HG02840 (cell line): ENCODE results near the gene LYRM9.
"Not testable (repeated sequence)": the region's sequence is repeated elsewhere in the genome, so short reads cannot be mapped to it uniquely, and the experiment has no call there.

Source experiments
- ATAC-seq: cut with Tn5 transposase; IDR thresholded peaks from one replicate; pipeline ENCODE4 v1.9.1; 2021; ENCODE audit warnings: mild to moderate bottlenecking, moderate library complexity, moderate number of reproducible peaks; ENCODE audit not compliant: unreplicated experiment, low FRiP score

The LYRM9 gene

DNA sequence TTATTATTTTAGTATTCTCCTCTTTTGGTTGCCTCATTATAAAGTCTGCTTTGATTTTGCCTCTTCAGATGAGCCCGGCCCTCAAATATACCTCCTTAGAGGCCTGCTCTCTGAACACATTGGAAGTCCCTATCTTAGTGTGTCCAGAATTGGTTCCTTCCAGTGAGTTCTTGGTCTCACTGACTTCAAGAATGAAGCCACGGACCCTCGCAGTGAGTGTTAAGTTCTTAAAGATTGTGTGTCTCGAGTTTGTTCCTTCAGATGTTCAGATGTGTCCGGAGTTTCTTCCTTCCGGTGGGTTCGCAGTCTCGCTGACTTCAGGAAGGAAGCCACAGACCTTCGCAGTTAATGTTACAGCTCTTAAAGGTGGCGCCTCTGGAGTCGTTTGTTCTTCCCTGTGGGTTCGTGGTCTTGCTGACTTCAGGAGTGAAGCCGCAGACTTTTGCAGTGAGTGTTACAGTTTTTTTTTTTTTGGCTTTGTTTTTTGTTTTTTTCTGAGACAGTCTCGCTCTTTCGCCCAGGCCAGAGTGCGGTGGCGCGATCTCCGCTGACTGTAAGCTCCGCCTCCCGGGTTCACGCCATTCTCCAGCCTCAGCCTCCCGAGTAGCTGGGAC lies 47.0 kb downstream of the LYRM9 start:
- ATAC-seq = no peak

- no peak for ATAC-seq
These were observed 47.7 kb downstream of the LYRM9 start for GRCh38 chr17:27845264-27846041.

DNA sequence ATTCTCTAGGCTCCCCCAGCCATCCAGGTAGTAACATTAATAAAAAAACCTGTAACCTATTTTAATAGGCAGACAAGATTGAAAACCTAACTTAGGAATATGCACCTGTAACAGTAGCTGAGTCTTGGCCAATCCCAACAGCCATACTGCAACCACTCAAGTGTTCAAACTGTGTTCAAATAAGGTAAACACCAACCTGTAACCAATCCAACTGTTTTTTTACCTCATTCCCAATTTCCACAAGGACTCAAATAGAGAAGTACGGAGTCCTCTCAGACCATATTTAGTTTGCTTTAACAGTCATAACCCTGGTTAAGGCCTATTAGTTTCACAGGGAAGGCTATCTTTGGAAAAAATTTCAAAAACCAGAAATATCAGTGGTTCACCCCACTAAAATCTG lies 52.5 kb downstream of the LYRM9 start:
- no peak for ATAC-seq

DNA sequence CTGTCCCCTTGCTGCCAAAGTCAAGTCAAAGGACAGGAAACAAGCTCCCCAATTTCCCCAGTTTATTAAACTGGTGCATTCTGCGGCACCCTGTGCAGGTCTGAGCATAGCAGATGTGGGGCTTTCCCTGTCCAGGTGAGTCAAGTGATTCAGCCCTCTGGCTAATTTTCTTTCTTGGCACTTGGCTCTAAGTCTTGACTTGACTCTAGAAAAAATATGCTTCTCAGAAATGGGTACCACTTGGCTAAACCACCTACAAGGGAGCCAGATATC lies 52.8 kb downstream of the LYRM9 start:
- not testable (repeated sequence) for ATAC-seq

GRCh38 chr17:27839571-27840405 lies 53.4 kb downstream of the LYRM9 start:
- ATAC-seq = not testable (repeated sequence)

DNA sequence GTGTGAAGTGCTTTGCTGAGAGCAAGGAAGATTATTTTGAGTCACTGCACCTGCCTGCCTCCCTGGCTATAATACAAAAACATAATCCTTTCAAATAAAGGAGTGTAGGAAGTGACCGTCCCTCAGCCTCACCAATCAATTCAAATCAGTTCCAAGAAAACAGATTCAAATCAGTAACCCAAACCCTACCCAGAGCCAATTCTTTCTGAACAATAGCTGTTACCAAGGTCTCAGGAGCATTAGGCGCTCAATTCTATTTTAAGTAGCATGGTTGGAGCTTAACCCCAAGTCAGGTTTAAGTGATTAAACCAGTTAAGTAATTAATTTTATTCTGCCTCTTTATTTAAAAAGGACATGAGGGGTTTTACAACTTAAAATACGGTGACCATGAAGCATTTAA lies 54.6 kb downstream of the LYRM9 start:
- ATAC-seq = not testable (repeated sequence)

DNA sequence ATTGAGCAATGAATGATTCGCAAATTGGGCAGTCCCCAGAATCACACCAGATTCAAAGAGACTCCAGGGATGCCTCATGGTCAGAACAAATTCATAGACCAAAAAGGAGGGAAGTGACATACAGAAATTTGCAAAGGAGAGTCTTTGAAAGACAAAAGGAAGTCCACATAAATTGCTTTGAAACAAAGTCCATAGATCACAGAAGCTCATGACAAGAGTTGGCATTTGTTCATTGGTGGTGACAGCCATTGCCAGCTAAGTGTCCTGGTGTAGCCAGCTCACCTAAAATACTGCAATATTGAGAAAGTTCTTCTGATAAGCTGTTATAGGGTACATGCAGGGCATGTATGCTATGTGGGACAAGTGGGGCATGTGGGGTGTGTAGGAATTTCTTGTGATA lies 55.4 kb downstream of the LYRM9 start:
- not testable (repeated sequence) for ATAC-seq

- no peak for ATAC-seq
These were observed 56.5 kb downstream of the LYRM9 start for GRCh38 chr17:27836651-27837050.

- ATAC-seq = no peak
These were observed 58.6 kb downstream of the LYRM9 start for GRCh38 chr17:27834571-27834970.

DNA sequence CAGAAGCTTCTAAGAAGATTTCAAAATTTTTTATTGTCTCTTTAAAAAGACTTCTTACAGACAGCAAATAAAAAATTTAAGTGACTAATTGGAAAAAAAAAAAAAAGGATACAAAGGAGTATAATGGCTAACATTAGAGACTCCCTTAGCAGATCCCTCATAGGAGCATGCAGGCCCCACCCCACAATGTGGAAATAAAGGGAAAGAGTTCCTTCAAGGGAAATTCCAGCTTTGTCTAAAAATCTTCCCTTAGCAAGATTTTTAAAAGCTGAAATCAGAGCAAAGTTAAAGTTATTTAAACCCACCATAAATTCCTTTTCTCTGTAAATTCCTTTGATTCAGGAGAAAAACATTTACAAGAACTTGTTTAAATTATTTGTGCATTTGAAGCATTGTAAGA lies 60.3 kb downstream of the LYRM9 start:
- ATAC-seq = no peak

GRCh38 chr17:27829888-27830287 lies 63.3 kb downstream of the LYRM9 start:
- not testable (repeated sequence) for ATAC-seq

GRCh38 chr17:27829143-27829711 lies 63.9 kb downstream of the LYRM9 start:
- not testable (repeated sequence) for ATAC-seq
